Common myeloid progenitor, CD34-positive (primary cell): ENCODE data around the gene BNIP5.

Source experiments
- CTCF ChIA-PET: fragments of 350-600 bp; sonication (Branson Sonifier 250); formaldehyde crosslinking; loops from one replicate; lab custom pipeline; 2021; ENCODE audit warnings: antibody characterized with exemption; lab: Charles Lee
- POLR2A ChIA-PET: fragments of 350-600 bp; sonication (Branson Sonifier 250); formaldehyde crosslinking; loops from one replicate; lab custom pipeline; 2021; ENCODE audit warnings: antibody characterized with exemption; lab: Charles Lee
- DNase-seq, 3 donors: peaks; one replicate each; pipeline versions ENCODE4 v3.0.0 to v3.0.0-alpha.2; 2013
- H3K27ac ChIP-seq, 2 experiments: 1 replicate in 1 of 2; 2 replicates in 1 of 2; pipeline ENCODE4 v1.7.0; 2013; ENCODE audit warnings: inconsistent platforms in 2 of 2, low read length in 2 of 2, mild to moderate bottlenecking in 2 of 2, low read depth in 1 of 2, moderate library complexity in 1 of 2; ENCODE audit not compliant: severe bottlenecking in 2 of 2, insufficient read depth in 1 of 2, poor library complexity in 1 of 2
- H3K27me3 ChIP-seq, 5 experiments: replicated peaks in 2 of 5; 1 replicate in 3 of 5; 2 replicates in 2 of 5; pipeline versions ENCODE4 v1.6.1 to v1.7.0; 2013; ENCODE audit warnings: low read length in 4 of 5, mild to moderate bottlenecking in 2 of 5, moderate library complexity in 2 of 5, inconsistent platforms in 1 of 5; ENCODE audit not compliant: insufficient read depth in 5 of 5, control insufficient read depth in 4 of 5
- H3K36me3 ChIP-seq, 4 experiments: 1 replicate in 2 of 4; 2 replicates in 2 of 4; pipeline versions ENCODE4 v1.6.1 to v1.7.0; 2013; ENCODE audit warnings: low read length in 3 of 4, control low read depth in 1 of 4, mild to moderate bottlenecking in 1 of 4; ENCODE audit not compliant: control insufficient read depth in 4 of 4, insufficient read depth in 4 of 4
- H3K4me1 ChIP-seq, 4 experiments: 1 replicate in 3 of 4; 2 replicates in 1 of 4; pipeline versions ENCODE4 v1.6.1 to v1.7.1; 2013; ENCODE audit warnings: low read length in 3 of 4, mild to moderate bottlenecking in 3 of 4, control low read depth in 1 of 4, inconsistent platforms in 1 of 4, moderate library complexity in 1 of 4; ENCODE audit not compliant: control insufficient read depth in 4 of 4, insufficient read depth in 4 of 4; ENCODE audit errors: control extremely low read depth in 1 of 4
- H3K4me3 ChIP-seq, 7 experiments: 1 replicate in 4 of 7; 2 replicates in 3 of 7; pipeline versions ENCODE4 v1.5.1 to v1.7.0; 2013; ENCODE audit warnings: mild to moderate bottlenecking in 7 of 7, low read length in 6 of 7, moderate library complexity in 6 of 7, inconsistent platforms in 2 of 7, low read depth in 2 of 7, control low read depth in 1 of 7; ENCODE audit not compliant: insufficient read depth in 4 of 7, control insufficient read depth in 1 of 7; ENCODE audit errors: extremely low read depth in 1 of 7
- H3K9me3 ChIP-seq, 5 experiments: 1 replicate in 4 of 5; 2 replicates in 1 of 5; pipeline versions ENCODE4 v1.6.1 to v1.7.1; 2013; ENCODE audit warnings: low read length in 4 of 5, mild to moderate bottlenecking in 2 of 5, inconsistent platforms in 1 of 5, low read depth in 1 of 5, moderate library complexity in 1 of 5; ENCODE audit not compliant: control insufficient read depth in 4 of 5, insufficient read depth in 2 of 5; ENCODE audit errors: control extremely low read depth in 1 of 5
- WGBS: methylation state at CpG from one replicate; pipeline ENCODE4 v1.1.5; 2013; ENCODE audit not compliant: insufficient coverage; 5-methylcytosine and 5-hydroxymethylcytosine counted together

Gene BNIP5

GRCh38 chr6:36290668-36291620, 45.7 kb downstream of the BNIP5 start:
- ChIA-PET POLR2A (interaction anchor here (0.6 kb wide), 1 partner anchor 23 kb away, joined by 4 read pairs; no protein-coding TSS in a partner anchor), CTCF (interaction anchor here (0.6 to 2.0 kb wide), 3 partner anchors 11 to 69 kb away, joined by 3 to 11 read pairs (median 4); no protein-coding TSS in a partner anchor)
- no peak overlapping the region for H3K4me3 ChIP-seq
- 50% methylated on average over 12 of the region's 23 CpGs for WGBS
- peak in 2 of 3 donors; percentile 23 to 31 for DNase-seq
- H3K27ac ChIP-seq, result no peak overlapping the region
- no peaks in the 10 kb centered on the region for H3K9me3 ChIP-seq
- peaks cover 0 to 10% (median 2%) of the 10 kb centered on the region in 4 experiments for H3K4me1 ChIP-seq
- H3K27me3 ChIP-seq, result peaks cover 0 to 12% (median 3%) of the 10 kb centered on the region in 5 experiments
- no peaks in the 10 kb centered on the region for H3K36me3 ChIP-seq

- Histone ChIP-seq H3K9me3 (no peaks in the 10 kb centered on the region), H3K27me3 (peaks cover 4 to 27% (median 15%) of the 10 kb centered on the region in 5 experiments), H3K4me1 (peaks cover 0 to 10% (median 2%) of the 10 kb centered on the region in 4 experiments), H3K36me3 (no peaks in the 10 kb centered on the region), H3K27ac (no peak overlapping the region), H3K4me3 (no peak overlapping the region)
- POLR2A ChIA-PET, result interaction anchor here (0.5 kb wide), 1 partner anchor 115 kb away, joined by 3 read pairs; no protein-coding TSS in a partner anchor
- WGBS, result 96% methylated on average over 7 of the region's 7 CpGs
- no peak for DNase-seq
- CTCF ChIA-PET, result interaction anchor here (4.4 kb wide), 1 partner anchor 11 kb away, joined by 26 read pairs; no protein-coding TSS in a partner anchor
Observed at GRCh38 chr6:36289281-36289878, 47.3 kb downstream of the BNIP5 start.

GRCh38 chr6:36286858-36287257, 49.8 kb downstream of the BNIP5 start:
- DNase-seq, result no peak
- peaks cover 0 to 2% (median 0%) of the 10 kb centered on the region in 5 experiments for H3K9me3 ChIP-seq
- no peaks in the 10 kb centered on the region for H3K36me3 ChIP-seq
- H3K27me3 ChIP-seq, result peaks cover 4 to 39% (median 18%) of the 10 kb centered on the region in 5 experiments
- no peak overlapping the region for H3K27ac ChIP-seq
- peaks cover 0 to 10% (median 2%) of the 10 kb centered on the region in 4 experiments for H3K4me1 ChIP-seq
- WGBS, result 84% methylated on average over 5 of the region's 5 CpGs
- no peak overlapping the region for H3K4me3 ChIP-seq
- ChIA-PET CTCF (interaction anchor here (1.0 to 4.4 kb wide), 5 partner anchors 9 to 73 kb away, joined by 3 to 26 read pairs (median 3); no protein-coding TSS in a partner anchor), POLR2A (no interaction called here)

- CTCF ChIA-PET, result interaction anchor here (0.9 to 4.4 kb wide), 3 partner anchors 9 to 15 kb away, joined by 3 to 26 read pairs (median 3); no protein-coding TSS in a partner anchor
- no peak for DNase-seq
- Histone ChIP-seq H3K27me3 (peaks cover 4 to 39% (median 18%) of the 10 kb centered on the region in 5 experiments), H3K4me1 (peaks cover 0 to 2% (median 0%) of the 10 kb centered on the region in 4 experiments), H3K4me3 (no peak overlapping the region), H3K36me3 (no peaks in the 10 kb centered on the region), H3K9me3 (peaks cover 0 to 2% (median 0%) of the 10 kb centered on the region in 5 experiments), H3K27ac (no peak overlapping the region)
- WGBS, result 100% methylated on average over 1 of the region's 1 CpG
- POLR2A ChIA-PET, result no interaction called here
Observed at GRCh38 chr6:36285797-36286196, 50.9 kb downstream of the BNIP5 start.

- CTCF ChIA-PET, result interaction anchor here (0.9 to 4.4 kb wide), 2 partner anchors 14 to 15 kb away, joined by 3 to 26 read pairs; no protein-coding TSS in a partner anchor
- WGBS, result 17% methylated on average over 23 of the region's 26 CpGs
- POLR2A ChIA-PET, result interaction anchor here (0.7 kb wide), 1 partner anchor 81 kb away, joined by 3 read pairs; no protein-coding TSS in a partner anchor
Observed at GRCh38 chr6:36285187-36285671, 51.5 kb downstream of the BNIP5 start.

GRCh38 chr6:36284359-36284758, 52.3 kb downstream of the BNIP5 start:
- H3K9me3 ChIP-seq, result peaks cover 0 to 2% (median 0%) of the 10 kb centered on the region in 5 experiments
- no peaks in the 10 kb centered on the region for H3K36me3 ChIP-seq
- H3K27me3 ChIP-seq, result peaks cover 4 to 39% (median 18%) of the 10 kb centered on the region in 5 experiments
- no CpG with 5 or more reads among the region's 1 CpG for whole genome bisulfite sequencing
- ChIA-PET POLR2A (interaction anchor here (0.7 kb wide), 1 partner anchor 80 kb away, joined by 3 read pairs; no protein-coding TSS in a partner anchor), CTCF (interaction anchor here (2.0 kb wide), 1 partner anchor 18 kb away, joined by 4 read pairs; no protein-coding TSS in a partner anchor)
- H3K4me1 ChIP-seq, result no peaks in the 10 kb centered on the region
- H3K27ac ChIP-seq, result no peak overlapping the region
- no peak overlapping the region for H3K4me3 ChIP-seq
- DNase-seq, result no peak

More at GRCh38 chr6:36285187-36285671, 51.5 kb downstream of the BNIP5 start:
- Histone ChIP-seq H3K27ac (no peak overlapping the region), H3K36me3 (no peaks in the 10 kb centered on the region), H3K4me3 (no peak overlapping the region), H3K9me3 (peaks cover 0 to 2% (median 0%) of the 10 kb centered on the region in 5 experiments), H3K4me1 (no peaks in the 10 kb centered on the region), H3K27me3 (peaks cover 4 to 39% (median 18%) of the 10 kb centered on the region in 5 experiments)
- peak in 1 of 3 donors; percentile 5 for DNase-seq
